ENCODE results near the gene KAT8. TPM values are rescaled to one million over a fixed set of nuclear protein-coding genes. Genes with fewer than 3 reads are reported as not detected.

The KAT8 gene
- total and polyA plus RNA-seq, 2 of the 4 experiments (the other 2 are of a cell fraction), result 19.4 to 27.4 TPM

DNA sequence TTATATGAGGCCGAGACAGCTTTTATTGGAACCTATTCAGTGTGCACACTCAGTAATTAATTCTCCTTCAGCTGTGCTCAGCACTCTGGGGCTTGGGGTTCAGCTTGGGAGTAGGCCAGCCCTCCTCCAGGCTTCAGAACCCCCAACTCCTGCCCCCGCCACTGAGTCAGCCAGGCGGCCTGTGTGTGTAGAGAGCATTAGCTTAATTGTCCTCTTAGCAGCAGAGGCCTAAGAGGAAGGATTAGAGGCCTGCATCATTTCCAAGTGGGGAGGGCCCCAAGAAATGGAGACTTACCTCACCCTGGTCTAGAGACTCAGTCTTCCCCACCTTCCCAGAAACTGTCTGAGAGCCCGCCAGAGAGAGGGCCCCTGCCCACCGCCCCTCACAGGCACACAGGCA lies 29.5 kb upstream of the KAT8 start:
- WGBS, 2 experiments (ENCODE audit: extremely low coverage in 2 of 2, insufficient read length in 1 of 2), result no CpG with 5 or more reads among the region's 5 CpGs

More for the DNA sequence above, 29.5 kb upstream of the KAT8 start:
- in situ Hi-C loops (cut with MboI; ENCODE audit: low sequenced_read_pairs), result loop anchor here (10.0 kb wide), 1 partner anchor 103 kb away; the partner anchor contains the start of gene HSD3B7
- no peaks in the 10 kb centered on the region; the same call in 1 of the 2 replicates for H3K4me1 ChIP-seq (ENCODE audit: control insufficient read depth, insufficient read depth, low read length)
- no peak overlapping the region for H2AK5ac ChIP-seq (ENCODE audit: low read depth, low read length)
- ChIA-PET POLR2A (ENCODE audit: unreplicated experiment) (no interaction called here), CTCF (interaction anchor here (0.5 kb wide), 1 partner anchor 379 kb away, joined by 4 read pairs; no protein-coding TSS in a partner anchor)
- H3K27ac ChIP-seq (ENCODE audit: insufficient read depth, low read length), result no peak overlapping the region
- no peak overlapping the region for H3K4me2 ChIP-seq (ENCODE audit: low read depth, low read length)
- H2BK20ac ChIP-seq (ENCODE audit: low read depth, low read length), result no peak overlapping the region
- DNase-seq (no peak), ATAC-seq (ENCODE audit: low read depth) (no peak)
- no peak overlapping the region for H2BK15ac ChIP-seq (ENCODE audit: low read depth, low read length)
- H3K56ac ChIP-seq (ENCODE audit: extremely low read depth, insufficient read depth, low read length), result no peak overlapping the region
- H3K4ac ChIP-seq (ENCODE audit: low read depth, low read length), result no peak overlapping the region
- H3K23ac ChIP-seq (ENCODE audit: low read depth, low read length), result no peak overlapping the region
- no peaks in the 10 kb centered on the region for H3K27me3 ChIP-seq (ENCODE audit: control insufficient read depth, insufficient read depth, low read length)
- no peaks in the 10 kb centered on the region for H3K9me3 ChIP-seq (ENCODE audit: control insufficient read depth, insufficient read depth, low read length)
- dilution Hi-C loops (cut with HindIII; ENCODE audit: low sequenced_read_pairs, unreplicated experiment), result no loop called here
- no peak overlapping the region for H4K8ac ChIP-seq (ENCODE audit: low read depth in 2 of 2, low read length in 2 of 2)
- TF ChIP-seq RCOR1 (IDR thresholded peaks at IDR 0.05; ENCODE audit: insufficient replicate concordance, low read length) (no peak), MAFK (IDR thresholded peaks at IDR 0.05; ENCODE audit: low read depth, low read length) (no peak), POLR2A (IDR thresholded peaks at IDR 0.05; ENCODE audit: low read depth, low read length) (no peak), BHLHE40 (IDR thresholded peaks at IDR 0.05; ENCODE audit: low read depth, low read length) (no peak), CEBPB (IDR thresholded peaks at IDR 0.05; ENCODE audit: low read depth, low read length) (no peak), MAZ (IDR thresholded peaks at IDR 0.05; ENCODE audit: borderline replicate concordance, low read depth, low read length) (no peak), FOS (IDR thresholded peaks at IDR 0.05; ENCODE audit: low read depth, low read length) (no peak), USF2 (IDR thresholded peaks at IDR 0.05; ENCODE audit: low read depth, low read length) (no peak), RFX5 (IDR thresholded peaks at IDR 0.05; ENCODE audit: low read depth, low read length) (no peak), CHD1 (IDR thresholded peaks at IDR 0.05; ENCODE audit: low read depth, low read length) (no peak)
- H3K18ac ChIP-seq (ENCODE audit: low read depth, low read length), result no peak overlapping the region
- H3K9ac ChIP-seq (ENCODE audit: low read depth, low read length), result no peak overlapping the region
- no peak overlapping the region for H3K4me3 ChIP-seq (ENCODE audit: insufficient read depth, low read depth, low read length)
- H3K36me3 ChIP-seq (ENCODE audit: control insufficient read depth, insufficient read depth, low read length), result peaks cover 49% of the 10 kb centered on the region
- H2AFZ ChIP-seq (replicated peaks; ENCODE audit: low read length, poor library complexity), result no peak overlapping the region
- peaks cover 10% of the 10 kb centered on the region for H4K20me1 ChIP-seq (ENCODE audit: insufficient read depth, low read length)
- no peak overlapping the region for H3K14ac ChIP-seq (replicated peaks; ENCODE audit: low read depth, low read length)
- no peak overlapping the region for H4K5ac ChIP-seq (ENCODE audit: low read depth, low read length)
- peaks cover 9% of the 10 kb centered on the region for H3K9me1 ChIP-seq (ENCODE audit: insufficient read depth, low read length)
- BruUV-seq (replicated peaks), result no TSS peak
- no peak overlapping the region for H2BK120ac ChIP-seq (ENCODE audit: low read depth, low read length)
- no peak overlapping the region for H2BK5ac ChIP-seq (ENCODE audit: low read depth, low read length, poor library complexity, severe bottlenecking)
- peaks cover 23 to 59% of the 10 kb centered on the region in 2 experiments for H3K79me1 ChIP-seq (ENCODE audit: low read depth in 1 of 2, low read length in 2 of 2)
- no peak overlapping the region for H2AK9ac ChIP-seq (replicated peaks; ENCODE audit: low read depth, low read length, poor library complexity)
- intact Hi-C loops (cut with micrococcal nuclease), result no loop called here
- H4K91ac ChIP-seq (ENCODE audit: insufficient read depth, low read depth, low read length), result no peak overlapping the region
